Measurements from ENCODE around the gene MYH7. TPM values are rescaled to one million over a fixed set of nuclear protein-coding genes. Genes with fewer than 3 reads are reported as not detected.

MYH7 gene
- total RNA-seq, 1 experiment from 2014 or later = not detected

GRCh38 chr14:23379366-23380196 lies 55.9 kb downstream of the MYH7 start:
- POLR2A ChIA-PET (ENCODE audit: low non-redundant PET) = no interaction called here
- H3K27ac ChIP-seq (ENCODE audit: low read depth, low read length, poor library complexity, severe bottlenecking) = no peak overlapping the region
- H3K36me3 ChIP-seq (ENCODE audit: insufficient read depth, low read length, poor library complexity, severe bottlenecking) = no peaks in the 10 kb centered on the region
- TF ChIP-seq EZH2 (IDR thresholded peaks at IDR 0.05; ENCODE audit: borderline replicate concordance, low read depth, low read length, poor library complexity, severe bottlenecking) (no peak), CTCF (conservative IDR thresholded peaks at IDR 0.05; ENCODE audit: low read depth, low read length) (peak; percentile 97)
- BruUV-seq (replicated peaks) = no TSS peak
- H3K4me1 ChIP-seq (ENCODE audit: insufficient read depth, low read length, poor library complexity, severe bottlenecking) = peaks cover 8% of the 10 kb centered on the region
- intact Hi-C loops (cut with micrococcal nuclease; ENCODE audit: unreplicated experiment) = loop anchor here (1.0 to 5.0 kb wide), 2 partner anchors 51 to 112 kb away; no protein-coding TSS in a partner anchor
- CTCF ChIA-PET = interaction anchor here (0.5 to 1.5 kb wide), 4 partner anchors 9 to 163 kb away, joined by 3 to 4 read pairs (median 4); partner anchors contain the start of gene PABPN1
- H3K9me3 ChIP-seq (ENCODE audit: low read depth, low read length, poor library complexity, severe bottlenecking) = no peaks in the 10 kb centered on the region
- DNase-seq (ENCODE audit: low spot score) = peak; percentile 50
- no peaks in the 10 kb centered on the region for H3K27me3 ChIP-seq (replicated peaks; ENCODE audit: insufficient read depth, low read depth, low read length, poor library complexity)
- H3K4me3 ChIP-seq (ENCODE audit: low read depth, low read length, poor library complexity, severe bottlenecking) = no peak overlapping the region

DNA sequence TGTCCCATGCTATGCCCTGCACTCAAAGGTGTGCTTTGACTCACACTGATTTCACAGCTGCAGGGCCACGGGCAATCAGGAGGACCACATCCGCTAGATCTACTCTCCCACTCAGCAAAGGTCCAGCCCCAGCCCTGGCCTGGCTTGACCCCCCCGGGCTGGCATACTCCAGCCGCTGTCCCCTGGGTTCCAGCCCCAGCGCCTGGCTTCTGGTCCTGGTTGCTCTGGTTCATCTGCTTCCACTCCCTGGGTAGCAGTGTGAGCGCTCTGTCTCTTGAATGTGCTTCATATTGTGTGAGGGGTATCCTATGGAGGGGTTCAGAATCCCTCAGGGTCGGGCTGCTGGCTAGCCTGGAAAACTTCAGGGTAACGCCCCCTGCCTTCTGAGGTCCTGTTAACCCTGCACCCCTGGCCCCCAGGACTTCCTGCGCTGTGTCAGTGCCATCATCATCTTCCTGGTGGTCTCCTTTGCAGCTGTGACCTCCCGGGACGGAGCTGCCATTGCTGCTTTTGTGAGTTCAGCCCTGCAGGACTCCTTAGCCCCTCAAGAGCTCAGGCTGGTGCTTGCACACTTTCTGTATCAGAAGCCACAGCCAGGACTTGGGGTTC lies 56.7 kb downstream of the MYH7 start:
- Histone ChIP-seq H3K4me3 (ENCODE audit: low read depth, low read length, poor library complexity, severe bottlenecking) (no peak overlapping the region), H3K9me3 (ENCODE audit: low read depth, low read length, poor library complexity, severe bottlenecking) (no peaks in the 10 kb centered on the region), H3K27ac (ENCODE audit: low read depth, low read length, poor library complexity, severe bottlenecking) (no peak overlapping the region), H3K36me3 (ENCODE audit: insufficient read depth, low read length, poor library complexity, severe bottlenecking) (no peaks in the 10 kb centered on the region), H3K27me3 (replicated peaks; ENCODE audit: insufficient read depth, low read depth, low read length, poor library complexity) (no peaks in the 10 kb centered on the region), H3K4me1 (ENCODE audit: insufficient read depth, low read length, poor library complexity, severe bottlenecking) (peaks cover 8% of the 10 kb centered on the region)
- no TSS peak for BruUV-seq (replicated peaks)
- no peak for DNase-seq (ENCODE audit: low spot score)
- ChIA-PET CTCF (no interaction called here), POLR2A (ENCODE audit: low non-redundant PET) (no interaction called here)
- intact Hi-C loops (cut with micrococcal nuclease; ENCODE audit: unreplicated experiment) = no loop called here
- TF ChIP-seq CTCF (conservative IDR thresholded peaks at IDR 0.05; ENCODE audit: low read depth, low read length) = no peak
- TF ChIP-seq EZH2 (IDR thresholded peaks at IDR 0.05; ENCODE audit: borderline replicate concordance, low read depth, low read length, poor library complexity, severe bottlenecking) = no peak

DNA sequence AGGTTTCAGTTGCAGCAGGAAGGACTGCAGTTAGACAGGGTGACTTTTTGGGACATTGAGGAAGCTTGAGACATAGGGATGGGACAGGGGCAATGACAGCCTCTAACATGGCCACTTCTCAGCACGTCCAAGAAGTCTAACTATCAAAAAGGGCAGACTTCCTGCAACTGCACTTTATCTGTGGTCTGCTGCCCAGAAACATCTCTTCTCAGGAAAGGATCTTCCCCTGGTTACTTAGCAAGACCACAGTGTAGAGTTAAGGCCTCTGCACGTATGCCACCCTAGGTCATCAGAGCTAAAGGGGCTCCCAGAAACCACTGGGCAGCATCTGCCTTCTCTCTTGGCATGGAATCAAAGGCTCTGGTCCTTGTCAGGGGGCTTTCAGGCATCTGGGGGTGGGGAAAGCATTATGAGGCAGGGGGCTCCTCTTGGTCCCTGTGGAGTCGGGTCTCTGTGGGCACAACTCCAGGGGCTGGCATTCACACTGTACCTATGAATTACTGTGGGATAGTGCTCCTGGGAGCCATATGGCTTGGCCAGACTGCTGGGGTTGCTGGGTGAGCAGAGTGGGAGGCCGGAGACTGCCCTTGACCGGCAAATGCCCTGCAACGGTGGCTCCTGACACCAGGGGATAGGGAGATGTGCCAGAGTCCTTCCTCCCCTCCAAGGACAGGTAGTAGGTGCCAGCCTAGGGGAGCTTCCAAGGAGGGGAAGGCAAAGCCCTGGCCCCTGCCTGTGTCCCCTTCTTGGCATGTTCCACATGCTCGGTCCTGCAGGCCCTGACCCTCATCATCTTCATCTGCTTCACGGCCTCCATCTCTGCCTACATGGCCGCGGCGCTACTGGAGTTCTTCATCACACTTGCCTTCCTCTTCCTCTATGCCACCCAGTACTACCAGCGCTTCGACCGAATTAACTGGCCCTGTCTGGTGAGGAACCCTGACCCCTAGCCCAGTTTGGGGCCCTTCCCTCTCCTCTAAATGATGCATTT lies 57.6 kb downstream of the MYH7 start:
- ChIA-PET POLR2A (ENCODE audit: low non-redundant PET) (no interaction called here), CTCF (interaction anchor here (0.5 kb wide), 1 partner anchor 716 kb away, joined by 11 read pairs; no protein-coding TSS in a partner anchor)
- Histone ChIP-seq H3K9me3 (ENCODE audit: low read depth, low read length, poor library complexity, severe bottlenecking) (no peaks in the 10 kb centered on the region), H3K4me3 (ENCODE audit: low read depth, low read length, poor library complexity, severe bottlenecking) (no peak overlapping the region), H3K4me1 (ENCODE audit: insufficient read depth, low read length, poor library complexity, severe bottlenecking) (peaks cover 8% of the 10 kb centered on the region), H3K36me3 (ENCODE audit: insufficient read depth, low read length, poor library complexity, severe bottlenecking) (no peaks in the 10 kb centered on the region), H3K27ac (ENCODE audit: low read depth, low read length, poor library complexity, severe bottlenecking) (no peak overlapping the region), H3K27me3 (replicated peaks; ENCODE audit: insufficient read depth, low read depth, low read length, poor library complexity) (no peaks in the 10 kb centered on the region)
- intact Hi-C loops (cut with micrococcal nuclease; ENCODE audit: unreplicated experiment) = no loop called here
- BruUV-seq (replicated peaks) = no TSS peak
- DNase-seq (ENCODE audit: low spot score) = no peak
- TF ChIP-seq CTCF (conservative IDR thresholded peaks at IDR 0.05; ENCODE audit: low read depth, low read length) (no peak), EZH2 (IDR thresholded peaks at IDR 0.05; ENCODE audit: borderline replicate concordance, low read depth, low read length, poor library complexity, severe bottlenecking) (no peak)
